Right ventricle myocardium inferior (tissue), 1 donor: ENCODE data around the gene RGL1. TPM values are rescaled to one million over a fixed set of nuclear protein-coding genes. Genes with fewer than 3 reads are reported as not detected.
"Not testable (repeated sequence)": the region's sequence is repeated elsewhere in the genome, so short reads cannot be mapped to it uniquely, and the experiment has no call there.

Experiments used
- ATAC-seq: fragments of 200-7000 bp; cut with Tn5 transposase; one replicate; pipeline ENCODE4 v1.9.1; 2020; ENCODE audit warnings: mild to moderate bottlenecking, moderate library complexity
- DNase-seq: peaks from one replicate; pipeline ENCODE4 v3.0.0; 2021; ENCODE audit errors: missing footprints
- intact Hi-C: fragments of 100-400 bp; cut with DNase I; formaldehyde crosslinking; loops from one replicate; pipeline ENCODE4 v1.11.0; 2022
- long read RNA-seq: library from polyadenylated mRNA; unstranded; transcript quantifications from one replicate; pipeline ENCODE4 v2.0.0, GENCODE V29; 2021
- total RNA-seq: library from RNA; stranded (reverse); fragmentation: NEBNext Ultra II Directional; extraction: Animal tissue kit (Norgen Biotek cat#: 25700); gene quantifications from one replicate; pipeline ENCODE4 v1.2.1, GENCODE V29; 2021
- donor health status: DM: no; HTN: yes; CAD: no; lungs with severe emphysema.

The RGL1 gene
- 18.9 TPM for total RNA-seq
- long read RNA-seq, full-length matches to known transcripts: 3 of 8 reads
- long read RNA-seq, partial matches to known transcripts: 2 of 8 reads
- long read RNA-seq, other reads (novel, unspliced or antisense): 3 of 8 reads

DNA sequence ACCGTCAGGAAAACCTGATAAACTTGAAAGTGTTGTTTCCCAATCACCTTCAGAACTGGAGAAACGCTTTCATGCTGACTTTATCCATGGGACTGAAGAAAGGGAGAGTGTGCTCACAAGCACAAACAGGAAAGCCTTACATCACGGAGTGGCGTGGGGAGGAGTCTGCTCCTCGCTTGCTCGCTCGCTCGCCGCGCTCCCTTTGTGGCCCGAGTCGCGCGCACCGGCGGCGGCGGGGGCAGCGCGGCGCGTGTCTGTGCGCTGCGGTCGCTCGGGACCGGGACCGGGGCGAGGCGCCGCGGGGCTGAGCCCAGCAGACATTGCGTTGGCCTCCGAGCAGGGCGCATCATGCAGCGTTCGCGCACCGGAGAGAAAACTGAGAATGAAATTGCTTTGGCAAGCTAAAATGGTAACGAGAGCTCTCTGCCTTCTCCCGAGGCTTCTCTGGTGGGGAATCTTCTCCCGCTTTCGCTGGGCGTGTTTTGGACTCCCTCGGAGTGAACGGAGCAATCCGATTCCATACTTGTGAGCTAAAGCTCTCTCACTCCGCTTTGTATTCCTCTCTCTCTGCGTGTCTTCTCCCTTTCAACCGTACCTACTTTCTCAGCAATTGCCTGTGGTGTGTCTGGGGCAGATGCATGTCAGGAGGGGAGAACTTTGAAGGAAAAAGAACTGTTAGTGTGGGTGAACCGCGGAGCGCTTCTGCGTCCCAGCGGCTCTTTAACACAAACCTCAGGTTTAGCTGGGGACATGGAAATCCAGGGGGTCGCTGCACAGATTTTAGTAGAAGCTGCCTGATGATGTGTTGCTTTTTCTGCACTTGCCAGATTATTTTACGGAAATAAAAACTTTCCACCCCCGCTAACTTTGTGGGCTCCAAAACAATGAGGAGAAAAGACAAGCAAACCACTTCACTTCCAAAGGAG is at the start of gene RGL1:
Gene RGL1 (plus strand): TSS at position 205 of the 926 bp plus-strand sequence. CDS start 178 bp downstream, at position 383.
- peak; percentile 83 for DNase-seq
- intact Hi-C loops: loop anchor here (5.0 to 10.0 kb wide), 2 partner anchors 67 to 110 kb away; no protein-coding TSS in a partner anchor
- peak; percentile 93 for ATAC-seq

DNA sequence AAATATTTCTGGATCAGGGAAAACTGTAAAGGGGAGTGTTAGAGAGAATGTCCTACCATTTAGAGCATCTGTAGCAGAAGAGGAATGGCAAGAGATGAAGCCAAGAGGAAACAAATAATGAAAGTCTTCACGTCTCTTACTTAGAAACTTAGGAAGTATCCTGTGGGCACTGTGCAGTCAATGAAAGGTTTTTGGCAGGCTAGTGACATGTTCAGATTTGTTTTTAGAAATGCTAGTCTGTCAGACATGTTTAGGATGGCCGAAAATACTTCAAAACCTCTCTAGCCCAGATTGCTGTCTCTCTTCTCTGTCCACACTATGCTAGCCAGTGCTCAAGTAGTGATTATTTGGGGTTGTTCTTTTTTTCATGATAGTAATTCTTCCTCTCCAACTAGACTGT is 48.6 kb upstream of the RGL1 start:
- intact Hi-C loops: no loop called here
- DNase-seq (no peak), ATAC-seq (no peak)

DNA sequence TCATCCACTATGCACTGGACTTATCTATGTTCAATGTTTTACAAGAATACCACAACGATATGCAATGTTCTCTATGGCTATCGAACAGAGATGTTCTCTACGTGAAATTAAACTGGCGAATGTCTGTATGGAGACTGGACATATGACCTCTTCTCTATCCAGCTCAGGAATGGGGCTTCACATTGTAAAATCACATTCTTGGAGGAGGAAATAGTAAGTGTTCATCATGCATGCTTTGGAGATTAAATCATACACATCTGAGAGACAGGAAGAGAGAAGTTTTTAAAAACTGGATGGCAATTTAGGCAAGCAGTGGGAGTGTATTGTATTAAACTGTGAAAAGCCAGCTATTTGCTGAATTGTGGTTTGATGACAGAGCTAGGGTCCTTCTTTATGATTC is 47.9 kb upstream of the RGL1 start:
- DNase-seq (no peak), ATAC-seq (no peak)
- intact Hi-C loops: no loop called here

DNA sequence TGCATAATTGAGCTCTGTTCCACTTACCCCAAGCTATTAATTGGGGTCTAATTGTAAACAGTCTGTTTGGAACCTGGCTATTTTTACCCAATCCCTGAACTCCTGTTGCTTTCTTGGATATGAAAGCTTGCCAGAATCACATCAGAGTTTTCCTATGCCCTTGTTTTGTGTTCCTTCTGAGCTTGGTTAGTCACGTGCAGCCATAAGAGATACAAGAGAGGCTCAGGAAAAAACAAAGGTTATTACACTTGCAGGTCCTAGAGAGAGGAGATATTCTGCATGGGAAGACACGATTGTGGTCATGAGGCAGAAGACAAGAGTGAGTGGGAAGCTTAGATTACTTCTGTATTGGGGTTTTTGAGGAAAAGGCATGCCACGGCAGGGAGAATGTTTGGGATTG is 46.0 kb upstream of the RGL1 start:
- DNase-seq (no peak), ATAC-seq (no peak)
- intact Hi-C loops: no loop called here

GRCh38 chr1:183760661-183761060 is 44.3 kb upstream of the RGL1 start:
- ATAC-seq (no peak), DNase-seq (no peak)
- intact Hi-C loops: no loop called here

DNA sequence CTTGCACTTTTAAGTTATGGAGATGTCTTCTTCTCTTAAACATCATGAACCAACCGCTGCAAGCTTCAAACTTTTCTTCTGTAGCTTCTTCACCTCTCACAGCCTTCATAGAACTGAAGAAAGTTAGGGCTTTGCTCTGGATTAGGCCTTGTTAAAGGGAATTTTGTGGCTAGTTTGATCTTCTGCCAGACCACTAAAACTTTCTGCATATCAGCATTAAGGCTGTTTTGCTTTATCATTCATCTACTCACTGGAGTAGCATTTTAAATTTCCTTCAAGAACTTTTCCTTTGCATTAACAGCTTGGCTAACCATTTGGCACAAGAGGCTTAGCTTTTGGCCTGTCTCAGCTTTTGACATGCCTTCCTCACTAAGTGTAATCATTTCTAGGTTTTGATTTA is 43.0 kb upstream of the RGL1 start:
- ATAC-seq (no peak), DNase-seq (no peak)
- intact Hi-C loops: no loop called here

DNA sequence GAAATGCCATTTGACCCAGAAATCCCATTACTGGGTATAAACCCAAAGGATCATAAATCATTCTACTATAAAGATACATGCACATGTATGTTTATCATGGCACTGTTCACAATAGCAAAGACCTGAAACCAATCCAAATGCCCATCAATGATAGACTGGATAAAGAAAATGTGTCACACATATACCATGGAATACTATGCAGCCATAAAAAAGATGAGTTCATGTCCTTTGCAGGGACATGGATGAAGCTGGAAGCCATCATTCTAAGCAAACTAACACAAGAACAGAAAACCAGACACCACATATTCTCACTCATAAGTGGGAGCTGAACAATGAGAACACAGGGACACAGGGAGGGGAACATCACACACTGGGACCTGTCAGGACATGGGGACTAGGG is 42.1 kb upstream of the RGL1 start:
- ATAC-seq, intact Hi-C loops: not testable (repeated sequence)

GRCh38 chr1:183764981-183765380 is 39.9 kb upstream of the RGL1 start:
- ATAC-seq (no peak), DNase-seq (no peak)
- intact Hi-C loops: no loop called here

More for the DNA sequence above, 42.1 kb upstream of the RGL1 start:
- not testable (repeated sequence) for DNase-seq

GRCh38 chr1:183769956-183770815 is 34.7 kb upstream of the RGL1 start:
- intact Hi-C loops: no loop called here
- DNase-seq (no peak), ATAC-seq (no peak)

DNA sequence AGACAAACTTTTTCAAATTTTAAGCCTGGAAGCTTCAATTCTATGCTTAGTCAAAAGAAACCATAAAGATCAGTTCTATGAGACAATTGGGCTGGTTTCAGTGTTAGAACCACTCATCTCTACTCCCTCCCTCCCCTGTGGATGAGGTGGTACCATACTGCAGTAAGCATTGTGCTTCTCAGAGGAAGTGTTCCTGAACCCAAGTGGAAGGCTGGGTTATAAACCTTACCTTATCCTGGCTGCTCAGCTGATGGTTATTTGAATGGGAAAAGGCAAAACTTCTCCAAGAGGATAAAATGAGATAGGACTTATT is 34.1 kb upstream of the RGL1 start:
- no peak for DNase-seq
- ATAC-seq: no peak
- intact Hi-C loops: no loop called here

DNA sequence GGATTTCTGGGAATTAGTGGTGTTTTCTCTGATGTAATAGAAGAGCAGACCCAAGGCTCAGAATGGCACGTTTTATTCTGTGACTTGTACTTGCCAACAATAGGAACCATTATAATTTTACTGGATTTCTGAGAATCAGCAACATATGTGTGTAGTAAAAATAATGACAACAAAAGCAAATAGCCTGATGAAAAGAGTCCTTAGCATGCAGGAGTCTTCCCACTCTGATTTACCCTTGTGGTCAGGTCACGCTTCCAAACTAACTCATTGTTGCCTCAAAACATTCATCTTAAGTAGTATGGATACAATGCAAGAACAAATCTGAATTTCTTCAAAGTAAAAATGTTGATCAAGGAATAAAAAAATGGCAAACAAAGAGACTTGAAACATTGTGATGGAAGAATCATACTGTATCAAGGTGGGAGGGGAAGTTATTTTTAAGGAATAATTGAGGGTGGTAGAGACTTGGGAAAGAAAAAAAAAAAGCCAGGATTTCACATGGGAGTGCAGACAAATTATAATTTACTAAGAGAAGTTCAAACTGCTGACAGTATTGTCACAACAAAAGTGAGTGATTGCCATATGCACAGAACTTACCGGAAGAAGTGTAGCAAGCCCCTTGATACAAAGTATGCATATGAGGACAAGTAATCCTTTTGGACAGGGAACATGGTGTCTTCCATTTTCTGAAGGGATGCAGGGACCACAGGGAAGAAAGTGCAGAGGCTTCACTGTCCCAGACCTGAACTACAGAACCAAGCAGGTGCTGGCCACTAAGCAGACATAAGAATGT is 31.2 kb upstream of the RGL1 start:
- ATAC-seq: no peak
- intact Hi-C loops: no loop called here
- no peak for DNase-seq

DNA sequence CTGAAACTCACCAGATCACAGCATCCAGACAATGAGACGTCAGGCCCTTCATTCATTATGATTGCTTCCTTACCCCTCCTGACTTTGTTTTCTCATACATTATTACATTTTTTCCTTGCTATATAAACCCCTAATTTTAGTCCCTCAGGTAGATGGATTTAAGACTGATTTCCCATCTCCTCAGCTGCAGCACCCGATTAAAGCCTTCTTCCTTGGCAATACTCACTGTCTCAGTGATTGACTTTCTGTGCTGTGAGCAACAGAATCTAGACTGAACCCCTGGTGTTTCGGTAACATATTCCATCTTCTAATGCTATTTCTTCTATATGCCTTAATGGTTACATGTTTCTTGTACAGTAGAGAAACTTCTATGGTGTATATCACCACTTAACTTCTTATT is 30.0 kb upstream of the RGL1 start:
- DNase-seq: no peak
- ATAC-seq: no peak
- intact Hi-C loops: no loop called here

DNA sequence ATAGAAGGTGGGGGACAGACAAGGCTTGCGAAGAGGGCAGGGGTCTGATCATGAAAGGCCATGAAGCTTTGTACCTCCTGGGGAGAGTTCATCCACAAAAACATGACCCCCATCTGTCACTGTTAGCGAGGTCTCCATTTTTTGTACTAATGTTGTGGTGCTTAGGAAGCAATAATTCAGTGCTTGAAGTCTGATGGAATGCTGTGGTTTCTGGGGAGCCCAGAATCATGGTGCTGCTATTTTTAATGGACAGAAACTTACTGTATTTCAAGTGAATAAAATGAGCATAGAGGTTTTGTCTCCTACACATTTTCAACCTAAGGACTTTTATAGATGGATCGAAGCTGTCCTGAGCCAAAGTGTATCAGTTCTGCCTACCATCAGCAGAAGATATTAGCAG is 28.2 kb upstream of the RGL1 start:
- intact Hi-C loops: no loop called here
- ATAC-seq (no peak), DNase-seq (no peak)

- no peak for DNase-seq
- intact Hi-C loops: no loop called here
- ATAC-seq: no peak
Observed at GRCh38 chr1:183777328-183777727, 27.6 kb upstream of the RGL1 start.

DNA sequence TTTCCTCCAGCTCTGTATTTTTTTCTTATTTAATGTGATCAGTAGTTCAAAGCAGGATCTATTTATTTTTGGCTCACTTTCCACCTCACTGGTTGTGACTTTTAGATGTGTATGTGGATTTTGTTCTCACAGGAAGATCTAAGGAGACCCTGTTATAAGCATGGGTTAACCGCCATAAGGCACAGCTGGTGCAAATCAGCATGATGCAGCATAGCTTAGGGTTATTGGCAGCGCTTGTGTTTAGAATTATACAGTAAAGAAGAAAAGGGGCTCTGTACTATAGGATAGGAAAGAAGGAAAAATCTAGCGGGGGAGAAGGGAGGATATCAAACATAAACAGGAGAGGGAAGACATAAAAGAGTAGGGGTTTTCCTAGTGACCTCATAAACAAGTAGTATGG is 26.9 kb upstream of the RGL1 start:
- ATAC-seq (no peak), DNase-seq (no peak)
- intact Hi-C loops: no loop called here

GRCh38 chr1:183778568-183779433 is 26.1 kb upstream of the RGL1 start:
- no peak for DNase-seq
- intact Hi-C loops: no loop called here
- no peak for ATAC-seq

- DNase-seq (no peak), ATAC-seq (no peak)
- intact Hi-C loops: loop anchor here (5.0 kb wide), 1 partner anchor 43 kb away; no protein-coding TSS in a partner anchor
Observed at GRCh38 chr1:183780159-183780558, 24.8 kb upstream of the RGL1 start.

GRCh38 chr1:183780757-183781156 is 24.2 kb upstream of the RGL1 start:
- DNase-seq: no peak
- no peak for ATAC-seq
- intact Hi-C loops: loop anchor here (5.0 kb wide), 1 partner anchor 43 kb away; no protein-coding TSS in a partner anchor
